IMR-90 (cell line): ENCODE data around the gene GSG1L. TPM values are rescaled to one million over a fixed set of nuclear protein-coding genes. Genes with fewer than 3 reads are reported as not detected.

Experiments
- ATAC-seq: fragments of 200-7000 bp; cut with Tn5 transposase; 2 replicates; pipeline ENCODE4 v1.9.1; 2020; ENCODE audit warnings: low read depth, mild to moderate bottlenecking, moderate library complexity
- BruUV-seq: library from RNA; stranded (reverse); fragments of 400-500 nt; replicated peaks from 2 replicates; lab custom pipeline; 2021; lab: Mats Ljungman, UMichigan
- CTCF ChIA-PET: fragments of 300-600 bp; formaldehyde crosslinking; extraction: SDS; loops from one replicate; lab custom pipeline; 2021; ENCODE audit warnings: antibody characterized with exemption; lab: Yijun Ruan, JAX
- POLR2A ChIA-PET: fragments of 300-600 bp; sonication (Branson Sonifier 250); formaldehyde crosslinking; loops from one replicate; lab custom pipeline; 2022; ENCODE audit warnings: antibody characterized with exemption; ENCODE audit not compliant: unreplicated experiment; lab: Charles Lee
- DNase-seq: peaks from one replicate; pipeline ENCODE4 v3.0.0; 2013
- H2AFZ ChIP-seq: replicated peaks from 2 replicates; pipeline ENCODE3; 2013; ENCODE audit warnings: low read length, mild to moderate bottlenecking; ENCODE audit not compliant: poor library complexity
- H2AK5ac ChIP-seq: 2 replicates; pipeline ENCODE4 v1.6.1; 2013; ENCODE audit warnings: low read depth, low read length, inconsistent platforms
- H2AK9ac ChIP-seq: replicated peaks from 2 replicates; pipeline ENCODE3; 2013; ENCODE audit warnings: mild to moderate bottlenecking, low read depth, low read length, moderate library complexity; ENCODE audit not compliant: poor library complexity
- H2BK120ac ChIP-seq: 2 replicates; pipeline ENCODE4 v1.6.1; 2013; ENCODE audit warnings: low read depth, low read length, inconsistent platforms
- H2BK15ac ChIP-seq: 3 replicates; pipeline ENCODE4 v1.6.1; 2013; ENCODE audit warnings: low read depth, low read length, inconsistent platforms
- H2BK20ac ChIP-seq: 2 replicates; pipeline ENCODE4 v1.6.1; 2013; ENCODE audit warnings: low read depth, mild to moderate bottlenecking, inconsistent platforms, low read length, moderate library complexity
- H2BK5ac ChIP-seq: 2 replicates; pipeline ENCODE4 v1.6.1; 2013; ENCODE audit warnings: mild to moderate bottlenecking, low read depth, low read length, inconsistent platforms; ENCODE audit not compliant: poor library complexity, severe bottlenecking
- H3K14ac ChIP-seq: replicated peaks from 2 replicates; pipeline ENCODE4 v1.6.1; 2013; ENCODE audit warnings: low read depth, low read length, inconsistent platforms
- H3K18ac ChIP-seq: 2 replicates; pipeline ENCODE4 v1.6.1; 2013; ENCODE audit warnings: low read depth, low read length, control low read depth
- H3K23ac ChIP-seq: 2 replicates; pipeline ENCODE4 v1.6.1; 2013; ENCODE audit warnings: low read depth, low read length, inconsistent platforms
- H3K27ac ChIP-seq: 2 replicates; pipeline ENCODE4 v1.5.1; 2013; ENCODE audit warnings: mild to moderate bottlenecking, control low read depth, low read length; ENCODE audit not compliant: insufficient read depth
- H3K27me3 ChIP-seq: 2 replicates; pipeline ENCODE4 v1.6.1; 2013; ENCODE audit warnings: low read length; ENCODE audit not compliant: control insufficient read depth, insufficient read depth
- H3K36me3 ChIP-seq: 2 replicates; pipeline ENCODE4 v1.6.1; 2013; ENCODE audit warnings: low read length, mixed read lengths; ENCODE audit not compliant: control insufficient read depth, insufficient read depth
- H3K4ac ChIP-seq: 2 replicates; pipeline ENCODE4 v1.6.1; 2013; ENCODE audit warnings: low read depth, low read length, inconsistent platforms
- H3K4me1 ChIP-seq: 2 replicates; pipeline ENCODE4 v1.6.1; 2013; ENCODE audit warnings: low read length, mixed read lengths; ENCODE audit not compliant: control insufficient read depth, insufficient read depth
- H3K4me2 ChIP-seq: 2 replicates; pipeline ENCODE4 v1.6.1; 2013; ENCODE audit warnings: low read depth, mild to moderate bottlenecking, control low read depth, low read length, moderate library complexity
- H3K4me3 ChIP-seq: 2 replicates; pipeline ENCODE4 v1.5.1; 2013; ENCODE audit warnings: low read depth, mild to moderate bottlenecking, control low read depth, low read length, moderate library complexity; ENCODE audit not compliant: insufficient read depth
- H3K56ac ChIP-seq: 2 replicates; pipeline ENCODE4 v1.6.1; 2013; ENCODE audit warnings: low read length, inconsistent platforms; ENCODE audit not compliant: insufficient read depth; ENCODE audit errors: extremely low read depth
- H3K79me1 ChIP-seq, 2 experiments: 2 replicates each; pipeline ENCODE4 v1.6.1; 2013; ENCODE audit warnings: low read length in 2 of 2, inconsistent platforms in 1 of 2, low read depth in 1 of 2
- H3K9ac ChIP-seq: 2 replicates; pipeline ENCODE4 v1.6.1; 2013; ENCODE audit warnings: low read depth, low read length, control low read depth
- H3K9me1 ChIP-seq: 2 replicates; pipeline ENCODE4 v1.6.1; 2013; ENCODE audit warnings: low read length, inconsistent platforms; ENCODE audit not compliant: insufficient read depth
- H3K9me3 ChIP-seq: 2 replicates; pipeline ENCODE4 v1.6.1; 2013; ENCODE audit warnings: low read length; ENCODE audit not compliant: control insufficient read depth, insufficient read depth
- H4K20me1 ChIP-seq: 2 replicates; pipeline ENCODE4 v1.6.1; 2013; ENCODE audit warnings: low read length, inconsistent platforms; ENCODE audit not compliant: insufficient read depth
- H4K5ac ChIP-seq: 2 replicates; pipeline ENCODE4 v1.6.1; 2013; ENCODE audit warnings: mild to moderate bottlenecking, low read depth, low read length, control low read depth
- H4K8ac ChIP-seq, 2 experiments: 2 replicates each; pipeline ENCODE4 v1.6.1; 2013; ENCODE audit warnings: low read depth in 2 of 2, low read length in 2 of 2, control low read depth in 1 of 2, inconsistent platforms in 1 of 2
- H4K91ac ChIP-seq: 2 replicates; pipeline ENCODE4 v1.6.1; 2013; ENCODE audit warnings: low read depth, low read length, inconsistent platforms; ENCODE audit not compliant: insufficient read depth
- BHLHE40 ChIP-seq: fragments of 150-350 bp; IDR thresholded peaks from 2 replicates; pipeline ENCODE4 v1.6.1; 2016; ENCODE audit warnings: mild to moderate bottlenecking, low read depth, low read length
- CEBPB ChIP-seq: IDR thresholded peaks from 2 replicates; pipeline ENCODE4 v1.6.1; 2012; ENCODE audit warnings: low read depth, low read length, improper control_type of control experiment
- FOS ChIP-seq: fragments of 150-350 bp; IDR thresholded peaks from 2 replicates; pipeline ENCODE4 v1.6.1; 2016; ENCODE audit warnings: low read depth, low read length
- MAZ ChIP-seq: IDR thresholded peaks from 2 replicates; pipeline ENCODE4 v1.6.1; 2012; ENCODE audit warnings: low read depth, mild to moderate bottlenecking, low read length, improper control_type of control experiment, moderate library complexity, borderline replicate concordance
- MXI1 ChIP-seq: IDR thresholded peaks from 2 replicates; pipeline ENCODE4 v1.6.1; 2012; ENCODE audit warnings: low read depth, mild to moderate bottlenecking, low read length, moderate library complexity, borderline replicate concordance
- RAD21 ChIP-seq: IDR thresholded peaks from 2 replicates; pipeline ENCODE4 v1.6.1; 2012; ENCODE audit warnings: low read length, improper control_type of control experiment
- RCOR1 ChIP-seq: IDR thresholded peaks from 2 replicates; pipeline ENCODE4 v1.6.1; 2012; ENCODE audit warnings: mild to moderate bottlenecking, low read length, improper control_type of control experiment; ENCODE audit not compliant: insufficient replicate concordance
- WGBS, 2 experiments: methylation state at CpG; one replicate each; pipeline versions ENCODE4 v1.1.5 to v1.1.7; 2013; ENCODE audit warnings: missing lambda C conversion rate in 2 of 2; ENCODE audit not compliant: insufficient read length in 1 of 2; ENCODE audit errors: extremely low coverage in 2 of 2; 5-methylcytosine and 5-hydroxymethylcytosine counted together
- dilution Hi-C: fragments of 300-500 bp; cut with HindIII; formaldehyde crosslinking; loops from one replicate; pipeline ENCODE4 v1.14.3; 2018; ENCODE audit warnings: low sequenced_read_pairs; ENCODE audit not compliant: unreplicated experiment
- in situ Hi-C: fragments of 300-500 bp; cut with MboI; formaldehyde crosslinking; loops from 3 replicates; pipeline ENCODE4 v1.14.3; 2019; ENCODE audit warnings: low sequenced_read_pairs, inconsistent platforms, mixed read lengths
- intact Hi-C: fragments of 100-400 bp; cut with micrococcal nuclease; formaldehyde crosslinking; loops from 2 replicates; pipeline ENCODE4 v1.10.0; 2022
- polyA plus RNA-seq, 3 experiments: library from polyadenylated mRNA; depleted of rRNA; stranded (reverse); fragments of >200 nt; gene quantifications; 2 replicates each; pipeline ENCODE4 v1.2.3, GENCODE V29; 2012; ENCODE audit warnings: low replicate concordance in 1 of 3
- total RNA-seq: library from RNA; depleted of rRNA; stranded (reverse); fragments of >200 nt; gene quantifications from 2 replicates; pipeline ENCODE4 v1.2.3, GENCODE V29; 2012

The GSG1L gene
- total and polyA plus RNA-seq, 2 of the 4 experiments (the other 2 are of a cell fraction), result not detected

DNA sequence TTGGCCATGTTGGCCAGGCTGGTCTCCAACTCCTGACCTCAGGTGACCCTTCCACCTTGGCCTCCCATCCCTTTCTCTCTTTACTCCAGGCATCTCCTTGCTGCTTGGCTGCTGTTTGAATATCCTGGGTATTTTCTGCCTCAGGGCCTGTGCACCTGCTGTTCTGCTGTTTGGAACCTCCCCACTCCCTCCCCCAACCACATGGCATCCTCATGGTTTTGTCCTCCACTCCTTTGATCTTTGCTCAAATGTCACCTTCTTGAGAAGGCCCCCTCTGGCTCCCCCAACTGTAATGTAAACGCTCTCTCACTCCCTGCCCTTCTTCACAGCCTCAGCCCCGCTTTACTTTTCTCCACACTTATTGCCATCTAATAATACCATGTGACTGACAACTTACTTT lies 152.0 kb downstream of the GSG1L start:
- whole genome bisulfite sequencing, 2 experiments, result no CpG with 5 or more reads among the region's 2 CpGs
- Histone ChIP-seq H4K5ac (no peak overlapping the region), H2BK120ac (no peak overlapping the region), H2BK5ac (no peak overlapping the region), H3K27me3 (no peaks in the 10 kb centered on the region), H3K4me1 (no peaks in the 10 kb centered on the region), H3K79me1 (no peaks in the 10 kb centered on the region), H3K4ac (no peak overlapping the region), H2AK9ac (no peak overlapping the region), H2BK20ac (no peak overlapping the region), H3K9me3 (no peaks in the 10 kb centered on the region), H3K36me3 (no peaks in the 10 kb centered on the region), H4K20me1 (no peaks in the 10 kb centered on the region), H4K91ac (no peak overlapping the region), H3K4me2 (no peak overlapping the region), H3K9ac (no peak overlapping the region), H3K9me1 (no peaks in the 10 kb centered on the region), H3K14ac (no peak overlapping the region), H3K23ac (no peak overlapping the region), H3K27ac (no peak overlapping the region), H2BK15ac (no peak overlapping the region), H3K4me3 (no peak overlapping the region), H2AFZ (no peak overlapping the region), H3K18ac (no peak overlapping the region), H3K56ac (no peak overlapping the region), H2AK5ac (no peak overlapping the region), H4K8ac (no peak overlapping the region)
- ChIA-PET CTCF (no interaction called here), POLR2A (no interaction called here)
- in situ Hi-C loops, result no loop called here
- TF ChIP-seq CEBPB (no peak), RCOR1 (no peak), MAZ (no peak), RAD21 (no peak), BHLHE40 (no peak), MXI1 (no peak), FOS (no peak)
- no TSS peak for BruUV-seq
- intact Hi-C loops, result no loop called here
- DNase-seq (no peak), ATAC-seq (no peak)
- dilution Hi-C loops, result no loop called here
